ENCODE measurements around the gene CLCF1. TPM values are rescaled to one million over a fixed set of nuclear protein-coding genes. Genes with fewer than 3 reads are reported as not detected.

CLCF1 gene
- total and polyA plus RNA-seq, 2 of the 13 experiments (the other 11 are each of a cell fraction or from before 2014, with no cell fraction given), result 0.49 to 0.78 TPM

DNA sequence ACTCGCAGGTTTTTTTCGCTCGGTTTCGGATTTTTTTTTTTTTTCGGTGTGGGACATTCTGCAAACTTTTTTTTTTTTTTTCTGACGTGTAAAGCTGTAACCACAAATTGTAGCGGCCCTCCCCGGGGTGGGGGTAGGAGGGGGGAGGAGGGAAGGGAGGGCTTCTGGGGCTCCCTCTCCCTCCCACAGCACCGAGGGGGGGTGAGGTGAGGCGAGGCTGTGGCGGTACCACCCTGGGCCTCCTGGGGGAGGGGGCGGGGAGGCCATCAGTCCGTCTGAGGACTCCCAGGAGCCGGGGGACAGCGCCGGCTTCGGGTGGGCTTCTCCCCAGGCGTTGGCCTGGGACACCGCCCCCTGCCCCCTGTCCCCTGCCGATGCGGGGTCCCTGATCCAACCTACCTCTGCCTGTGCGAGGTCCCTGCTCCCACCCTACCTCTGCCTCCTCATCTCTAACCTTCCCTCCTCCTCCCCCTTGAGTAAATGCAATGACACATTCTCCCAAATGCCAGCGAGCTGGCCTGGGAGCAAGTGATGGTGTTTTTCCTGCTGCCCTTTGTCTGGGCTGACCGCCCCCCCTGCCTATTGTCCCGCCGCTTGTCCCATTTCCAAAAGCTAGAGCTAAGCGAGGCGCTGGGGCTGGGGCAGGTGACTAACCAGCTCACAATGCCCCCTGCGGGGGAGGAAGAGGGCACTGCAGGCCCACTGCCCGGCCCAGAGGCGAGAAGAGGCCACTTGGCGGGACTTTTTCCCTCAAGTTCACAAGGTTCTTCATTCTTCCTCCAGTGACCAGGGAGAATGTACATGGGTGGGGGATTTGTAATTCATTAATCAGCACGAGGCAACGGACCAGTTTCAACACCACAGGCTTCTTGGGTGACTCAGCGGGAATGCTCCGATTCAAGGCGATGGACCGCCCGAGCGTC is 511 bp upstream of the CLCF1 start (continued):
- TF ChIP-seq NAIF1 (CRISPR knock-in tag; IDR thresholded peaks at IDR 0.05; ENCODE audit: borderline replicate concordance), result no peak
- peak; percentile 69; the same call in 1 of the 2 replicates for TF ChIP-seq SOX5 (CRISPR knock-in tag; IDR thresholded peaks at IDR 0.05; ENCODE audit: borderline replicate concordance)
- TF ChIP-seq, protein P1, sequence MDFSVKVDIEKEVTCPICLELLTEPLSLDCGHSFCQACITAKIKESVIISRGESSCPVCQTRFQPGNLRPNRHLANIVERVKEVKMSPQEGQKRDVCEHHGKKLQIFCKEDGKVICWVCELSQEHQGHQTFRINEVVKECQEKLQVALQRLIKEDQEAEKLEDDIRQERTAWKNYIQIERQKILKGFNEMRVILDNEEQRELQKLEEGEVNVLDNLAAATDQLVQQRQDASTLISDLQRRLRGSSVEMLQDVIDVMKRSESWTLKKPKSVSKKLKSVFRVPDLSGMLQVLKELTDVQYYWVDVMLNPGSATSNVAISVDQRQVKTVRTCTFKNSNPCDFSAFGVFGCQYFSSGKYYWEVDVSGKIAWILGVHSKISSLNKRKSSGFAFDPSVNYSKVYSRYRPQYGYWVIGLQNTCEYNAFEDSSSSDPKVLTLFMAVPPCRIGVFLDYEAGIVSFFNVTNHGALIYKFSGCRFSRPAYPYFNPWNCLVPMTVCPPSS (IDR thresholded peaks at IDR 0.05), result no peak
- TF ChIP-seq ZNF33B (CRISPR knock-in tag; IDR thresholded peaks at IDR 0.05), result no peak
- peak; percentile 27; the same call in 1 of the 2 replicates for TF ChIP-seq SMC3 (IDR thresholded peaks at IDR 0.05; ENCODE audit: low read length)
- peak; percentile 25; the same call in 1 of the 2 replicates for TF ChIP-seq ERF (CRISPR knock-in tag; IDR thresholded peaks at IDR 0.05)
- TF ChIP-seq ZNF563 (CRISPR knock-in tag; IDR thresholded peaks at IDR 0.05), result no peak
- TF ChIP-seq, protein P2, sequence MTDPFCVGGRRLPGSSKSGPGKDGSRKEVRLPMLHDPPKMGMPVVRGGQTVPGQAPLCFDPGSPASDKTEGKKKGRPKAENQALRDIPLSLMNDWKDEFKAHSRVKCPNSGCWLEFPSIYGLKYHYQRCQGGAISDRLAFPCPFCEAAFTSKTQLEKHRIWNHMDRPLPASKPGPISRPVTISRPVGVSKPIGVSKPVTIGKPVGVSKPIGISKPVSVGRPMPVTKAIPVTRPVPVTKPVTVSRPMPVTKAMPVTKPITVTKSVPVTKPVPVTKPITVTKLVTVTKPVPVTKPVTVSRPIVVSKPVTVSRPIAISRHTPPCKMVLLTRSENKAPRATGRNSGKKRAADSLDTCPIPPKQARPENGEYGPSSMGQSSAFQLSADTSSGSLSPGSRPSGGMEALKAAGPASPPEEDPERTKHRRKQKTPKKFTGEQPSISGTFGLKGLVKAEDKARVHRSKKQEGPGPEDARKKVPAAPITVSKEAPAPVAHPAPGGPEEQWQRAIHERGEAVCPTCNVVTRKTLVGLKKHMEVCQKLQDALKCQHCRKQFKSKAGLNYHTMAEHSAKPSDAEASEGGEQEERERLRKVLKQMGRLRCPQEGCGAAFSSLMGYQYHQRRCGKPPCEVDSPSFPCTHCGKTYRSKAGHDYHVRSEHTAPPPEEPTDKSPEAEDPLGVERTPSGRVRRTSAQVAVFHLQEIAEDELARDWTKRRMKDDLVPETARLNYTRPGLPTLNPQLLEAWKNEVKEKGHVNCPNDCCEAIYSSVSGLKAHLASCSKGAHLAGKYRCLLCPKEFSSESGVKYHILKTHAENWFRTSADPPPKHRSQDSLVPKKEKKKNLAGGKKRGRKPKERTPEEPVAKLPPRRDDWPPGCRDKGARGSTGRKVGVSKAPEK (CRISPR knock-in tag; IDR thresholded peaks at IDR 0.05; ENCODE audit: borderline replicate concordance), result no peak
- no peak for TF ChIP-seq PRPF4 (IDR thresholded peaks at IDR 0.05; ENCODE audit: low read depth, low read length, poor library complexity, severe bottlenecking)
- no peak for TF ChIP-seq NCOA5 (CRISPR knock-in tag; IDR thresholded peaks at IDR 0.05)
- TF ChIP-seq SOX6 (IDR thresholded peaks at IDR 0.05), result no peak
- TF ChIP-seq SOX6 (CRISPR knock-in tag; IDR thresholded peaks at IDR 0.05), result peak; percentile 76
- no peak for TF ChIP-seq POLR2AphosphoS2 (IDR thresholded peaks at IDR 0.05; ENCODE audit: low read depth, low read length)
- TF ChIP-seq SAFB2 (CRISPR knock-in tag; IDR thresholded peaks at IDR 0.05; ENCODE audit: borderline replicate concordance, low read depth), result no peak
- no peak for TF ChIP-seq EEA1 (CRISPR knock-in tag; IDR thresholded peaks at IDR 0.05; ENCODE audit: borderline replicate concordance)
- no peak for TF ChIP-seq ZNF614 (CRISPR knock-in tag; IDR thresholded peaks at IDR 0.05; ENCODE audit: borderline replicate concordance)
- no peak for TF ChIP-seq ZSCAN29 (CRISPR knock-in tag; conservative IDR thresholded peaks at IDR 0.05)
- TF ChIP-seq SALL1 (CRISPR knock-in tag; IDR thresholded peaks at IDR 0.05), result 0 out of 2 replicates have a peak, but pooled peaks have one; percentile 46
- TF ChIP-seq HNF4G (IDR thresholded peaks at IDR 0.05; ENCODE audit: borderline replicate concordance, low read depth, low read length), result no peak
- no peak for TF ChIP-seq HNF4G (CRISPR knock-in tag; IDR thresholded peaks at IDR 0.05; ENCODE audit: borderline replicate concordance, low read depth)
- 0 out of 2 replicates have a peak, but pooled peaks have one; percentile 26 for TF ChIP-seq HES4 (CRISPR knock-in tag; IDR thresholded peaks at IDR 0.05; ENCODE audit: borderline replicate concordance)
- TF ChIP-seq TRIM24 (CRISPR knock-in tag; IDR thresholded peaks at IDR 0.05), result no peak
- TF ChIP-seq NKX3-1 (CRISPR knock-in tag; IDR thresholded peaks at IDR 0.05), result no peak
- peak; percentile 66; the same call in 1 of the 2 replicates for TF ChIP-seq DMAP1 (CRISPR knock-in tag; IDR thresholded peaks at IDR 0.05)
- TF ChIP-seq SMARCE1 (IDR thresholded peaks at IDR 0.05; ENCODE audit: borderline replicate concordance), result no peak
- no peak for TF ChIP-seq LCORL (IDR thresholded peaks at IDR 0.05)
- peak; percentile 76 for TF ChIP-seq LCORL (CRISPR knock-in tag; IDR thresholded peaks at IDR 0.05)

Data from HepG2 (cell line).